Measurements from ENCODE around the gene LAMB1. TPM values are rescaled to one million over a fixed set of nuclear protein-coding genes. Genes with fewer than 3 reads are reported as not detected.
A peak's percentile ranks its signal among the peaks of the same experiment; 100 is the strongest.

LAMB1 gene
- total RNA-seq, 1 experiment from 2014 or later = 431 TPM

DNA sequence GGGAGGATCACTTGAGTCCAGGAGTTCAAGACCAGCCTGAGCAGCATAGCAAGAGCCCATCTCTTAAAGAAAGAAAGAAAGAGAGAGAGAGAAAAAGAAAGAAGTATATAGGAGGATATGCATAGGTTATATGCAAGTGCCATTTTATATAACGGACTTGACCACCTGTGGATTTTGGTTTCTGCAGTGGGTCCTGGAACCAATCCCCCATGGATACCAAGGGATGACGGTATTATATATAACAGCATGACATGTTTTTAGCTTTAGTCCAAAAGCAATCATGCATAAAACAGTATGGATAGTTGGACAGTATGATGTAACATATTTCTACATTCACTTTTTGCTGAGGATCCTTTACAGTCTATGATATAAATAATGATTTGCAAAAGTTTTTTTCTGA lies 66.6 kb downstream of the LAMB1 start:
- Mint-ChIP-seq H3K9me3 (ENCODE audit: unreplicated experiment) (no peaks in the 10 kb centered on the region), H3K36me3 (ENCODE audit: insufficient read depth, unreplicated experiment) (peaks cover 99% of the 10 kb centered on the region), H3K27me3 (ENCODE audit: insufficient read depth, unreplicated experiment) (no peaks in the 10 kb centered on the region), H3K27ac (ENCODE audit: unreplicated experiment) (no peak overlapping the region), H3K4me3 (ENCODE audit: unreplicated experiment) (no peak overlapping the region), H3K4me1 (ENCODE audit: low read depth, unreplicated experiment) (peaks cover 22% of the 10 kb centered on the region)
- ChIA-PET CTCF (no interaction called here), POLR2A (no interaction called here)
- Histone ChIP-seq H3K27me3 (replicated peaks; ENCODE audit: control insufficient read depth, insufficient read depth, low read length) (no peaks in the 10 kb centered on the region), H3K4me3 (ENCODE audit: low read depth, low read length) (no peak overlapping the region), H3K4me1 (peaks cover 3% of the 10 kb centered on the region; the same call in 1 of the 2 replicates), H3K36me3 (ENCODE audit: control insufficient read depth, insufficient read depth, low read length) (peaks cover 6% of the 10 kb centered on the region; the same call in 1 of the 2 replicates), H3K9me3 (no peaks in the 10 kb centered on the region)
- DNase-seq = no peak
- intact Hi-C loops (cut with micrococcal nuclease; ENCODE audit: unreplicated experiment) = no loop called here
- BruUV-seq (replicated peaks) = no TSS peak
- TF ChIP-seq CTCF (IDR thresholded peaks at IDR 0.05; ENCODE audit: insufficient read depth in 1 of 2, low read depth in 1 of 2, low read length in 1 of 2, severe bottlenecking in 1 of 2, unreplicated experiment in 1 of 2) = no peak

GRCh38 chr7:107934991-107935770 lies 67.8 kb downstream of the LAMB1 start:
- no peak for TF ChIP-seq CTCF (IDR thresholded peaks at IDR 0.05; ENCODE audit: insufficient read depth in 1 of 2, low read depth in 1 of 2, low read length in 1 of 2, severe bottlenecking in 1 of 2, unreplicated experiment in 1 of 2)
- Mint-ChIP-seq H3K36me3 (ENCODE audit: insufficient read depth, unreplicated experiment) (peaks cover 97% of the 10 kb centered on the region), H3K27ac (ENCODE audit: unreplicated experiment) (peak overlapping the region; percentile 47), H3K27me3 (ENCODE audit: insufficient read depth, unreplicated experiment) (no peaks in the 10 kb centered on the region), H3K4me3 (ENCODE audit: unreplicated experiment) (no peak overlapping the region), H3K9me3 (ENCODE audit: unreplicated experiment) (no peaks in the 10 kb centered on the region), H3K4me1 (ENCODE audit: low read depth, unreplicated experiment) (peaks cover 16% of the 10 kb centered on the region)
- Histone ChIP-seq H3K36me3 (ENCODE audit: control insufficient read depth, insufficient read depth, low read length) (peaks cover 5% of the 10 kb centered on the region; the same call in 1 of the 2 replicates), H3K4me1 (peaks cover 3% of the 10 kb centered on the region; the same call in 1 of the 2 replicates), H3K9me3 (no peaks in the 10 kb centered on the region), H3K4me3 (ENCODE audit: low read depth, low read length) (no peak overlapping the region), H3K27me3 (replicated peaks; ENCODE audit: control insufficient read depth, insufficient read depth, low read length) (no peaks in the 10 kb centered on the region)
- ChIA-PET CTCF (no interaction called here), POLR2A (no interaction called here)
- DNase-seq = no peak
- intact Hi-C loops (cut with micrococcal nuclease; ENCODE audit: unreplicated experiment) = no loop called here
- BruUV-seq (replicated peaks) = no TSS peak

DNA sequence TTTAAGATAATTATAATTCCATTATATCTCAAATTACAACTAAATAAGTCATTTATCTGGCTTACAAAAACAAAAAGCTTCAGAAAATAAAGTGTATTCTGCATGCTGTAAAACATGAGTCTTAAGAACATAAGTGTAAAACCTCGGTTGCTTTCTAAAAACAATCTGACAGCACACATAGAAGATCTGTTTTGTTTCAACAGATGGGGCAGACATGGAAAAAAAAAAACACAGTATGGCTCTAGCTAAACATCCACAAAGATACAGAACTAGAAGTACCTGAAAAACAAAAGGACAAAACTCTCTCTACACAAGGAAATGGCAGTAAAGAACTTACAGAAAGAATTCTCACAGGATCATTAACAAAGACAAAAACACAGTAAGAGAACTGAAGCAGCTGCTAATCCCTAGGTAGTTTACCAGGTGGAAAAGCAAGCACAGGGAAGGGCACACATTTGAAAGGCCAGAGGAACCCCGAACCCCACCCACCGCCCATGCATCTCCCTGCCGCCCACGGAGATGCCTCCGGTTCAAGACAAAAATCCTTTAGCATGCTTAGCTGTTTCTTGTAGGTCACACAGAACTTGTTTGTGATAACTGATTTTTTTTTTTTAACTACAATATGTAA lies 69.5 kb downstream of the LAMB1 start:
- peaks cover 3% of the 10 kb centered on the region; the same call in 1 of the 2 replicates for H3K4me1 ChIP-seq
- intact Hi-C loops (cut with micrococcal nuclease; ENCODE audit: unreplicated experiment) = no loop called here
- Mint-ChIP-seq H3K4me1 (ENCODE audit: low read depth, unreplicated experiment) (peaks cover 16% of the 10 kb centered on the region), H3K9me3 (ENCODE audit: unreplicated experiment) (no peaks in the 10 kb centered on the region), H3K27ac (ENCODE audit: unreplicated experiment) (no peak overlapping the region), H3K27me3 (ENCODE audit: insufficient read depth, unreplicated experiment) (no peaks in the 10 kb centered on the region), H3K4me3 (ENCODE audit: unreplicated experiment) (no peak overlapping the region), H3K36me3 (ENCODE audit: insufficient read depth, unreplicated experiment) (peaks cover 97% of the 10 kb centered on the region)
- BruUV-seq (replicated peaks) = no TSS peak
- no peak for TF ChIP-seq CTCF (IDR thresholded peaks at IDR 0.05; ENCODE audit: insufficient read depth in 1 of 2, low read depth in 1 of 2, low read length in 1 of 2, severe bottlenecking in 1 of 2, unreplicated experiment in 1 of 2)
- no peaks in the 10 kb centered on the region for H3K27me3 ChIP-seq (replicated peaks; ENCODE audit: control insufficient read depth, insufficient read depth, low read length)
- no peak overlapping the region for H3K4me3 ChIP-seq (ENCODE audit: low read depth, low read length)
- ChIA-PET CTCF (no interaction called here), POLR2A (no interaction called here)
- H3K9me3 ChIP-seq = no peaks in the 10 kb centered on the region
- no peak for DNase-seq
- H3K36me3 ChIP-seq (ENCODE audit: control insufficient read depth, insufficient read depth, low read length) = peaks cover 2% of the 10 kb centered on the region; the same call in 1 of the 2 replicates

Data from Caco-2 (cell line).